HCT116 (cell line): ENCODE measurements around the gene CDCA3.

Experiments
- CBX3 ChIP-seq: IDR thresholded peaks from 2 replicates; pipeline ENCODE4 v1.6.1; 2012; ENCODE audit warnings: low read depth
- CTCF ChIP-seq, 3 experiments: fragments of 200-600 bp in 1 of 3; sonication (generic) in 1 of 3; IDR thresholded peaks in 2 of 3; conservative IDR thresholded peaks in 1 of 3; 2 replicates each; pipeline ENCODE4 v1.5.1; 2012 to 2017; ENCODE audit warnings: low read depth in 2 of 3, low read length in 2 of 3, antibody characterized with exemption in 1 of 3, borderline replicate concordance in 1 of 3, control low read depth in 1 of 3, mild to moderate bottlenecking in 1 of 3, mixed read lengths in 1 of 3, mixed run types in 1 of 3, moderate library complexity in 1 of 3; ENCODE audit not compliant: insufficient read depth in 1 of 3
- EGR1 ChIP-seq: IDR thresholded peaks from 2 replicates; pipeline ENCODE4 v1.6.1; 2012; ENCODE audit warnings: low read depth
- ELF1 ChIP-seq: IDR thresholded peaks from 2 replicates; pipeline ENCODE4 v1.6.1; 2012; ENCODE audit warnings: low read depth, borderline replicate concordance
- EZH2 ChIP-seq: fragments of 200-600 bp; sonication (generic); IDR thresholded peaks from 2 replicates; pipeline ENCODE4 v1.6.1; 2017; ENCODE audit warnings: antibody characterized with exemption, mixed run types
- FOSL1 ChIP-seq: IDR thresholded peaks from 2 replicates; pipeline ENCODE4 v1.6.1; 2012; ENCODE audit warnings: low read depth
- JUND ChIP-seq: IDR thresholded peaks from 2 replicates; pipeline ENCODE4 v1.6.1; 2012
- POLR2A ChIP-seq: IDR thresholded peaks from 2 replicates; pipeline ENCODE4 v1.7.0; 2011; ENCODE audit warnings: borderline replicate concordance; ENCODE audit not compliant: insufficient read depth, insufficient read length; ENCODE audit errors: extremely low read depth
- POLR2AphosphoS5 ChIP-seq: IDR thresholded peaks from 2 replicates; pipeline ENCODE4 v1.6.1; 2011; ENCODE audit warnings: mild to moderate bottlenecking, low read depth, low read length, moderate library complexity
- SIN3A ChIP-seq: IDR thresholded peaks from 2 replicates; pipeline ENCODE4 v1.6.1; 2012; ENCODE audit warnings: low read depth
- SP1 ChIP-seq: IDR thresholded peaks from 2 replicates; pipeline ENCODE4 v1.6.1; 2012; ENCODE audit warnings: low read depth
- ZNF274 ChIP-seq: fragments of 200-500 bp; sonication (Bioruptor generic); IDR thresholded peaks from 2 replicates; pipeline ENCODE4 v1.6.1; 2014; ENCODE audit warnings: mild to moderate bottlenecking, low read depth, low read length, inconsistent platforms
- TF ChIP-seq, protein P1 (sequence below): IDR thresholded peaks from 2 replicates; pipeline ENCODE4 v1.6.1; 2011; ENCODE audit warnings: mild to moderate bottlenecking, low read length, moderate library complexity; ENCODE audit not compliant: insufficient replicate concordance; ENCODE audit errors: extremely low read depth

DNA sequence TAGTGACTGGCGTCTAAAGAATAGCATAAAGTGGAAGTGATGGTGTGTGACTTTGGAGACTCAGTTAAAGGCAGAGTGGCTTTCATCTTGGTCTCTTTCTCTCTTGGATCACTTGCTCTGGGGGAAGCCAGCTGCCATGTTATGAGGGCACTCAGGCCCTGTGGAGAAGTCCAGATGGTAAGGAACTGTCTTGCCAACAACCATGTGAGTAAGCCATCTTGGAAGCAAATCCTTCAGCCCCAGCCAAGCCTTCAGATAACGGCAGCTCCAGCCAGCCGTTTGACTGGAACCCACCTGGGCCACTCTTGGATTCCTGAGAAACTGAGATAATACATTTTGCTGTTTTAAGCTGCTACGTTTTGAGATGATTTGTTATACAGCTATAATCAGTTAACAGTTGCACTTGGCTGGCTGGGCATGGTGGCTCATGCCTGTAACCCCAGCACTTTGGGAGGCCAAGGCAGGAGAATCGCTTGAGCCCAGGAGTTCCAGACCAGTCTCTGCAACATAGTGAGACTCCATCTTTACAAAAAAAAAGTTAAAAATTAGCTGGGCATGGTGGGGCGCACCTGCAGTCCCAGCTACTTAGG is 45.9 kb upstream of the CDCA3 start:
- TF ChIP-seq ZNF274 (no peak), CTCF (IDR thresholded peaks at IDR 0.05 in 2 of 3, conservative IDR thresholded peaks at IDR 0.05 in 1 of 3; ENCODE audit: borderline replicate concordance in 1 of 3, insufficient read depth in 1 of 3, low read depth in 2 of 3, low read length in 2 of 3) (no peak), POLR2AphosphoS5 (no peak), SIN3A (no peak), POLR2A (no peak), EZH2 (no peak), JUND (no peak), EGR1 (no peak), SP1 (no peak), CBX3 (no peak), ELF1 (no peak), FOSL1 (no peak)
- TF ChIP-seq, protein P1, sequence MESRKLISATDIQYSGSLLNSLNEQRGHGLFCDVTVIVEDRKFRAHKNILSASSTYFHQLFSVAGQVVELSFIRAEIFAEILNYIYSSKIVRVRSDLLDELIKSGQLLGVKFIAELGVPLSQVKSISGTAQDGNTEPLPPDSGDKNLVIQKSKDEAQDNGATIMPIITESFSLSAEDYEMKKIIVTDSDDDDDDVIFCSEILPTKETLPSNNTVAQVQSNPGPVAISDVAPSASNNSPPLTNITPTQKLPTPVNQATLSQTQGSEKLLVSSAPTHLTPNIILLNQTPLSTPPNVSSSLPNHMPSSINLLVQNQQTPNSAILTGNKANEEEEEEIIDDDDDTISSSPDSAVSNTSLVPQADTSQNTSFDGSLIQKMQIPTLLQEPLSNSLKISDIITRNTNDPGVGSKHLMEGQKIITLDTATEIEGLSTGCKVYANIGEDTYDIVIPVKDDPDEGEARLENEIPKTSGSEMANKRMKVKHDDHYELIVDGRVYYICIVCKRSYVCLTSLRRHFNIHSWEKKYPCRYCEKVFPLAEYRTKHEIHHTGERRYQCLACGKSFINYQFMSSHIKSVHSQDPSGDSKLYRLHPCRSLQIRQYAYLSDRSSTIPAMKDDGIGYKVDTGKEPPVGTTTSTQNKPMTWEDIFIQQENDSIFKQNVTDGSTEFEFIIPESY: no peak
